MCF 10A (cell line): ENCODE results near the gene CKB. TPM values are rescaled to one million over a fixed set of nuclear protein-coding genes. Genes with fewer than 3 reads are reported as not detected.

Experiments used
- BruUV-seq: library from RNA; stranded (reverse); fragments of 400-500 nt; replicated peaks from 2 replicates; lab custom pipeline; 2021; lab: Mats Ljungman, UMichigan
- CTCF ChIA-PET: fragments of 300-600 bp; sonication (Branson Sonifier 250); formaldehyde crosslinking; extraction: SDS; loops from one replicate; lab custom pipeline; 2021; ENCODE audit warnings: antibody characterized with exemption, inconsistent platforms; lab: Yijun Ruan, JAX
- POLR2A ChIA-PET: fragments of 300-600, 350-650 bp; sonication (Branson Sonifier 250); formaldehyde crosslinking; extraction: SDS; loops from one replicate; lab custom pipeline; 2020; ENCODE audit warnings: antibody characterized with exemption, inconsistent platforms; lab: Yijun Ruan, JAX
- DNase-seq: peaks from one replicate; pipeline ENCODE4 v3.0.0-alpha.2; 2018; ENCODE audit not compliant: unreplicated experiment
- H3K27ac Mint-ChIP-seq: one replicate; pipeline ENCODE4 v1.8.0; 2022; ENCODE audit warnings: mild to moderate bottlenecking, low read depth, mixed read lengths; ENCODE audit not compliant: unreplicated experiment
- H3K27me3 Mint-ChIP-seq: one replicate; pipeline ENCODE4 v1.8.0; 2022; ENCODE audit warnings: mixed read lengths; ENCODE audit not compliant: insufficient read depth, unreplicated experiment
- H3K36me3 Mint-ChIP-seq: one replicate; pipeline ENCODE4 v1.8.0; 2022; ENCODE audit warnings: mild to moderate bottlenecking, moderate library complexity, mixed read lengths; ENCODE audit not compliant: insufficient read depth, unreplicated experiment
- H3K4me1 Mint-ChIP-seq: one replicate; pipeline ENCODE4 v1.8.0; 2022; ENCODE audit warnings: mixed read lengths; ENCODE audit not compliant: insufficient read depth, unreplicated experiment
- H3K4me3 Mint-ChIP-seq: one replicate; pipeline ENCODE4 v1.8.0; 2022; ENCODE audit warnings: mild to moderate bottlenecking, moderate library complexity, mixed read lengths; ENCODE audit not compliant: unreplicated experiment
- H3K9me3 Mint-ChIP-seq: one replicate; pipeline ENCODE4 v1.8.0; 2022; ENCODE audit warnings: mixed read lengths; ENCODE audit not compliant: unreplicated experiment
- CTCF ChIP-seq: fragments of 200-600 bp; IDR thresholded peaks from one replicate; pipeline ENCODE4 v1.8.0; 2022; ENCODE audit warnings: antibody characterized with exemption, mild to moderate bottlenecking; ENCODE audit not compliant: unreplicated experiment
- intact Hi-C: fragments of 100-400 bp; cut with micrococcal nuclease; formaldehyde crosslinking; loops from 2 replicates; pipeline ENCODE4 v1.14.1; 2022
- total RNA-seq: library from RNA; stranded (reverse); gene quantifications from 2 replicates; pipeline ENCODE4 v1.2.3, GENCODE V29; 2022

Gene CKB
- total RNA-seq, 1 experiment from 2014 or later: 8.5 TPM

DNA sequence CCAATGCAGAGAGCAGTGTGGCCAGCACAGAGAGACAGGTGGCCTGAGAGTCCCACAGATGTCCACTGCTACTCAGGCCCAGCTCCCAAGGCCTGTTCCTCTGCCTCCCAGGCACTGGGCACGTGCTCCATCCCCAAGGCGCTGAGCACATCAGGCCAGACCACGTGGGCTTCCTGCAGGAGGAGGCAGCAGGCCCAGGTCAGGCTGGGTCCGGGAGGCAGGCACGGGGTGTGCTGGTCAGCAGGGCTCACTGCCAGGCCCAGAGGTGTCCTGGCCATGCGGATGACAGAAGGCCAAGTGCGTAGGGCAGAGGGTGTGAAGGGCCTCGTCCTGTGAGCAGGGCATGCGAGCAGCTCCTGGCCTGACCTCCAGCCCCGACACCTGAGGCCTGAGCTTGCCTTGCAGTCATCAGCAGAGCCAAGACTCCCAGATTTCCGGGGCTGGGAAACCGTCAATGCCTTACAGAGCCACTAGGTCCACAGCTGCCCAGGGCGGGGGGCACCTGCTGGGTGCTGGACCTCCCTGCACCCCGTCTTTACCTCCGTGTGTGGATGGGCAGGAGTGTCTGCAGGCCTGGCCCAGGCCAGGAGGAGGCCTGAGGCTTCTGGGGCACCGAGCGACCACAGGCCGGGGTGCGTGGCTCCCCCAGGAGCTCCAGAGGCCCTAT lies 21.2 kb upstream of the CKB start:
- CTCF ChIA-PET: interaction anchor here (0.6 to 6.8 kb wide), 4 partner anchors 16 to 37 kb away, joined by 3 to 44 read pairs (median 3); no protein-coding TSS in a partner anchor
- Mint-ChIP-seq H3K4me3 (no peak overlapping the region), H3K27ac (no peak overlapping the region), H3K27me3 (no peaks in the 10 kb centered on the region), H3K4me1 (peaks cover 8% of the 10 kb centered on the region), H3K9me3 (no peaks in the 10 kb centered on the region), H3K36me3 (peaks cover 23% of the 10 kb centered on the region)
- no TSS peak for BruUV-seq
- no peak for DNase-seq
- POLR2A ChIA-PET: interaction anchor here (0.6 to 4.1 kb wide), 5 partner anchors 15 to 736 kb away, joined by 3 to 52 read pairs (median 3); partner anchors contain the start of gene TRMT61A
- TF ChIP-seq CTCF: no peak
- intact Hi-C loops: no loop called here

DNA sequence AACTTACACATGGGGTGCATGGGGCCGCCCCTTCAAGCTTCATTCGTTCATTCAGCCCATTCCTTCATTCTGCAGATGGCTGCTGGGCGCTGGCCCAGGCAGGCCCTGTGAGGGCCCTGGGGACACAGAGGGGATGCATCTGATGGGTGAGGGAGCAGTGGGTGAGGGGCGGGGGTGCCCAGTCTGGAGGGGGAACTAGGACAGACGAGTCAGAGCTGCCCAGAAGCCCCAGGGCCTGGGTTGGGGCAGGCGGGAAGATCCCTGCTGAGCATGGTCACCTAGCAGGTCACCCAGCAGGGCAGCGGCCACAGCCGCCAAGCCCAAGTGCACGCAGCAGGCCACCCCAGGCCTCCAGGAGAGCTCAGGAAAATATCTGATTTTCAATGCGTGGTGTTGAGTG lies 20.5 kb upstream of the CKB start:
- intact Hi-C loops: no loop called here
- ChIA-PET CTCF (interaction anchor here (0.9 to 6.8 kb wide), 3 partner anchors 9 to 25 kb away, joined by 7 to 44 read pairs (median 9); no protein-coding TSS in a partner anchor), POLR2A (interaction anchor here (0.6 to 4.1 kb wide), 5 partner anchors 14 to 735 kb away, joined by 3 to 61 read pairs (median 4); partner anchors contain the start of gene TRMT61A)
- Mint-ChIP-seq H3K9me3 (no peaks in the 10 kb centered on the region), H3K36me3 (peaks cover 23% of the 10 kb centered on the region), H3K27me3 (no peaks in the 10 kb centered on the region), H3K4me3 (no peak overlapping the region), H3K27ac (no peak overlapping the region), H3K4me1 (peaks cover 8% of the 10 kb centered on the region)
- no peak for TF ChIP-seq CTCF
- DNase-seq: no peak
- BruUV-seq: no TSS peak

DNA sequence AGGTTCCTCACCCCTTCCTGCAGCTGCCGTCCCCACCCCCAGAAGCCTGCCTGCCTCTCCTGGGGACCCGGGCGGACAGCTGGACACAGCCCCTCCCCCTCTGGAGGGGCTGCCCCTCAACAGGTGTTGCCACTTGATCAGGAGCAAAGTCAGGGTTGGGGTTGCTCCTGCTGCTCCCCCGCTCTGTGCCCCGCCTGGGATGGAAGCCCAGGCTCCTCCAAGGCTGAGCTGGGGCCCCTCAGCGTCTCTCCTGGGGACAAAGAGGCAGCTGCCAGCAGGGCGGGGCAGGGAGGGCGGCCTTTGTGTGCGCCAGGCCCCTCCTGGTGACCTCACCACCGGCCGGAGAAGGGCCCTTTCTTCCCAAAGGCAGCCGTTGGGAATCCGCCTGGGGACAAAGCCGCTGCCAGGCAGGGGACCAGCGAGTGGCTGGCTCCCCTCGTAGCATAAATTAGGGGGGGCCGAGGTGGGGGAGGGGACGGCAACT lies 20.0 kb upstream of the CKB start:
- no TSS peak for BruUV-seq
- H3K9me3 Mint-ChIP-seq: no peaks in the 10 kb centered on the region
- peaks cover 8% of the 10 kb centered on the region for H3K4me1 Mint-ChIP-seq
- H3K27me3 Mint-ChIP-seq: no peaks in the 10 kb centered on the region
- no peak overlapping the region for H3K27ac Mint-ChIP-seq
- H3K36me3 Mint-ChIP-seq: peaks cover 23% of the 10 kb centered on the region
- POLR2A ChIA-PET: interaction anchor here (0.6 to 4.1 kb wide), 3 partner anchors 13 to 311 kb away, joined by 4 to 61 read pairs (median 52); partner anchors contain the start of gene TRMT61A
- CTCF ChIA-PET: interaction anchor here (0.7 to 6.8 kb wide), 4 partner anchors 9 to 53 kb away, joined by 3 to 44 read pairs (median 8); no protein-coding TSS in a partner anchor
- no peak for DNase-seq
- intact Hi-C loops: no loop called here
- TF ChIP-seq CTCF: no peak
- no peak overlapping the region for H3K4me3 Mint-ChIP-seq
